B cell (primary cell): ENCODE data around the gene GNG7.

Experiments used
- CTCF ChIP-seq: fragments of 200-600 bp; IDR thresholded peaks from one replicate; pipeline ENCODE4 v1.8.0; 2022; ENCODE audit warnings: antibody characterized with exemption, mild to moderate bottlenecking
- EZH2 ChIP-seq: IDR thresholded peaks from 2 replicates; pipeline ENCODE4 v1.6.1; 2012; ENCODE audit warnings: borderline replicate concordance, low read depth, mild to moderate bottlenecking, moderate library complexity, low read length; ENCODE audit not compliant: insufficient read depth, poor library complexity, severe bottlenecking

GRCh38 chr19:2524840-2525723 lies 177.4 kb downstream of the GNG7 start:
- no peak for TF ChIP-seq CTCF
- TF ChIP-seq EZH2, result no peak
